HepG2 (cell line): ENCODE results near the gene DISP2. TPM values are rescaled to one million over a fixed set of nuclear protein-coding genes. Genes with fewer than 3 reads are reported as not detected.

Experiments
- ATAC-seq: fragments of 200-7000 bp; cut with Tn5 transposase; 3 replicates; pipeline ENCODE4 v1.9.1; 2020; ENCODE audit warnings: mild to moderate bottlenecking, moderate library complexity
- BruUV-seq: library from RNA; stranded (reverse); fragments of 400-500 nt; replicated peaks from 2 replicates; lab custom pipeline; 2021; lab: Mats Ljungman, UMichigan
- CTCF ChIA-PET: fragments of 300-600 bp; formaldehyde crosslinking; extraction: SDS; loops from one replicate; lab custom pipeline; 2021; ENCODE audit warnings: low total read pairs, inconsistent platforms, low intra/inter-chr PET ratio; lab: Yijun Ruan, JAX
- POLR2A ChIA-PET: fragments of 350-600 bp; sonication (Branson Sonifier 250); formaldehyde crosslinking; loops from one replicate; lab custom pipeline; 2020; ENCODE audit warnings: antibody characterized with exemption, inconsistent platforms; lab: Yijun Ruan, JAX
- DNase-seq: peaks from one replicate; pipeline ENCODE4 v3.0.0-alpha.2; 2015; ENCODE audit warnings: low spot score
- FAIRE-seq: peaks from 3 replicates; lab custom pipeline; 2011; peaks lifted over from hg19 to GRCh38; lab: Jason Lieb, UNC
- H2AFZ ChIP-seq: one replicate; pipeline ENCODE4 v1.6.1; 2011; ENCODE audit warnings: low read length, inconsistent platforms
- H3K27ac ChIP-seq: fragments of 300-600 bp; 3 replicates; pipeline ENCODE4 v1.8.0; 2011; ENCODE audit warnings: mixed run types, mild to moderate bottlenecking, mixed read lengths, low read length, inconsistent platforms; ENCODE audit not compliant: insufficient read depth; ENCODE audit errors: extremely low read length
- H3K27me3 ChIP-seq, 2 experiments: fragments of 200-600 bp in 1 of 2; 2 replicates in 1 of 2; 3 replicates in 1 of 2; pipeline versions ENCODE4 v1.6.0 to v1.8.0; 2011; ENCODE audit warnings: low read length in 2 of 2, mild to moderate bottlenecking in 2 of 2, moderate library complexity in 2 of 2, inconsistent platforms in 1 of 2; ENCODE audit not compliant: insufficient read depth in 2 of 2, control insufficient read depth in 1 of 2
- H3K36me3 ChIP-seq, 2 experiments: fragments of 200-600 bp in 1 of 2; replicated peaks in 1 of 2; 2 replicates in 1 of 2; 3 replicates in 1 of 2; pipeline versions ENCODE4 v1.5.1 to v1.8.0; 2011; ENCODE audit warnings: low read length in 2 of 2, inconsistent platforms in 1 of 2; ENCODE audit not compliant: insufficient read depth in 2 of 2, control insufficient read depth in 1 of 2
- H3K4me1 ChIP-seq: 2 replicates; pipeline ENCODE4 v1.5.1; 2012; ENCODE audit warnings: low read length, inconsistent platforms; ENCODE audit not compliant: insufficient read depth
- H3K4me2 ChIP-seq: 2 replicates; pipeline ENCODE4 v1.6.0; 2011; ENCODE audit warnings: low read depth, low read length, inconsistent platforms
- H3K4me3 ChIP-seq, 3 experiments: fragments of 200-600 bp in 1 of 3; sonication (generic), shearing (Covaris generic) in 1 of 3; replicated peaks in 1 of 3; 2 replicates each; pipeline ENCODE4 v1.5.1; 2011 to 2016; ENCODE audit warnings: low read length in 3 of 3, inconsistent platforms in 2 of 3, low read depth in 2 of 3, mild to moderate bottlenecking in 2 of 3, control low read depth in 1 of 3, mixed read lengths in 1 of 3; ENCODE audit not compliant: insufficient read depth in 1 of 3
- H3K79me2 ChIP-seq: one replicate; pipeline ENCODE4 v1.6.1; 2011; ENCODE audit warnings: low read length, inconsistent platforms; ENCODE audit not compliant: insufficient read depth
- H3K9ac ChIP-seq: 2 replicates; pipeline ENCODE4 v1.6.0; 2011; ENCODE audit warnings: mild to moderate bottlenecking, low read depth, low read length, inconsistent platforms; ENCODE audit not compliant: insufficient read depth
- H3K9me3 ChIP-seq: 2 replicates; pipeline ENCODE4 v1.5.1; 2012; ENCODE audit warnings: mild to moderate bottlenecking, low read length
- H4K20me1 ChIP-seq: 2 replicates; pipeline ENCODE4 v1.6.0; 2011; ENCODE audit warnings: inconsistent platforms, mild to moderate bottlenecking, low read length, moderate library complexity; ENCODE audit not compliant: insufficient read depth
- ATAD3A ChIP-seq: sonication (generic); formaldehyde crosslinking; IDR thresholded peaks from 2 replicates; pipeline ENCODE4 v1.4.0; 2020; ENCODE audit warnings: missing genetic modification reagents
- IKZF4 ChIP-seq: sonication (generic); formaldehyde crosslinking; IDR thresholded peaks from 2 replicates; pipeline ENCODE4 v1.5.1; 2020; ENCODE audit warnings: borderline replicate concordance, mild to moderate bottlenecking, low read depth, missing genetic modification reagents; ENCODE audit errors: not compliant biosample characterization
- JUND ChIP-seq: sonication (generic); formaldehyde crosslinking; IDR thresholded peaks from 2 replicates; pipeline ENCODE4 v1.8.0; 2022; ENCODE audit warnings: mild to moderate bottlenecking, missing genetic modification reagents
- KDM2A ChIP-seq: sonication (generic); formaldehyde crosslinking; IDR thresholded peaks from 2 replicates; pipeline ENCODE4 v1.4.0; 2020; ENCODE audit warnings: low read depth, missing genetic modification reagents, borderline replicate concordance
- LCORL ChIP-seq, 2 experiments: fragments of 450-650 bp in 1 of 2; sonication (generic) in 1 of 2; formaldehyde crosslinking in 1 of 2; IDR thresholded peaks; 2 replicates each; pipeline versions ENCODE4 v1.5.0 to v1.6.1; 2017 to 2020; ENCODE audit warnings: antibody characterized with exemption in 1 of 2, missing genetic modification reagents in 1 of 2
- RAD21 ChIP-seq: fragments of 450-650 bp; formaldehyde crosslinking; IDR thresholded peaks from 2 replicates; pipeline ENCODE4 v1.5.0; 2020; ENCODE audit warnings: mild to moderate bottlenecking
- RXRA ChIP-seq: sonication (generic); formaldehyde crosslinking; IDR thresholded peaks from 2 replicates; pipeline ENCODE4 v1.5.1; 2020; ENCODE audit warnings: missing genetic modification reagents
- RXRB ChIP-seq: IDR thresholded peaks from 2 replicates; pipeline ENCODE4 v1.6.1; 2016; ENCODE audit warnings: borderline replicate concordance, missing genetic modification reagents, missing compliant biosample characterization
- SAP130 ChIP-seq: IDR thresholded peaks from 2 replicates; pipeline ENCODE4 v1.6.1; 2016; ENCODE audit warnings: low read depth
- SIX4 ChIP-seq: sonication (generic); formaldehyde crosslinking; IDR thresholded peaks from 2 replicates; pipeline ENCODE4 v1.4.0; 2020; ENCODE audit warnings: missing genetic modification reagents
- SRF ChIP-seq: IDR thresholded peaks from 2 replicates; pipeline ENCODE4 v1.6.1; 2011; ENCODE audit warnings: mild to moderate bottlenecking, low read depth, low read length, moderate library complexity
- ZFP36 ChIP-seq: fragments of 150-350 bp; IDR thresholded peaks from 2 replicates; pipeline ENCODE4 v1.6.1; 2018; ENCODE audit warnings: borderline replicate concordance, low read length, low read depth; ENCODE audit not compliant: partially characterized antibody
- ZKSCAN5 ChIP-seq: sonication (generic); formaldehyde crosslinking; IDR thresholded peaks from 2 replicates; pipeline ENCODE4 v1.5.1; 2020; ENCODE audit warnings: mild to moderate bottlenecking, missing genetic modification reagents
- ZNF101 ChIP-seq: sonication (generic); formaldehyde crosslinking; IDR thresholded peaks from 2 replicates; pipeline ENCODE4 v1.4.0; 2020; ENCODE audit warnings: mild to moderate bottlenecking, low read depth, missing genetic modification reagents, borderline replicate concordance
- ZNF296 ChIP-seq: sonication (generic); formaldehyde crosslinking; conservative IDR thresholded peaks from 2 replicates; pipeline ENCODE4 v1.5.0; 2020; ENCODE audit warnings: mild to moderate bottlenecking, missing genetic modification reagents
- ZNF335 ChIP-seq: sonication (generic); formaldehyde crosslinking; IDR thresholded peaks from 2 replicates; pipeline ENCODE4 v1.4.0; 2020; ENCODE audit warnings: missing genetic modification reagents
- ZNF607 ChIP-seq: sonication (generic); formaldehyde crosslinking; IDR thresholded peaks from 2 replicates; pipeline ENCODE4 v1.5.1; 2020; ENCODE audit warnings: missing genetic modification reagents, mild to moderate bottlenecking, borderline replicate concordance
- ZNF660 ChIP-seq: sonication (generic); formaldehyde crosslinking; IDR thresholded peaks from 2 replicates; pipeline ENCODE4 v1.5.1; 2020; ENCODE audit warnings: mild to moderate bottlenecking, low read depth, missing genetic modification reagents, borderline replicate concordance
- WGBS: methylation state at CpG from one replicate; pipeline ENCODE4 v1.1.6; 2017; ENCODE audit warnings: low lambda C conversion rate; 5-methylcytosine and 5-hydroxymethylcytosine counted together
- in situ Hi-C: cut with HindIII; loops from 2 replicates; pipeline ENCODE4 v1.10.0; 2017; ENCODE audit warnings: low pct_unique_long_range_greater_than_20kb; ENCODE audit not compliant: extremely low pct_ligation_motif_present
- intact Hi-C: fragments of 100-400 bp; cut with micrococcal nuclease; formaldehyde crosslinking; loops from one replicate; pipeline ENCODE4 v1.10.0; 2022; ENCODE audit not compliant: unreplicated experiment
- polyA plus RNA-seq, 8 experiments: library from polyadenylated mRNA; depleted of rRNA in 3 of 8; stranded (reverse) in 7 of 8; unstranded in 1 of 8; fragments of >200 nt; fragmentation: Illumina TruSeq in 4 of 8; extraction: Trizol in 4 of 8; gene quantifications; 2 replicates each; pipeline versions ENCODE4 v1.2.1 to v1.2.3, GENCODE V29; 2011 to 2016; ENCODE audit warnings: low read depth in 4 of 8, missing spikeins in 1 of 8, mixed read lengths in 1 of 8; ENCODE audit not compliant: insufficient read depth in 1 of 8
- total RNA-seq, 5 experiments: library from RNA; depleted of rRNA; stranded (reverse); fragments of >200 nt; fragmentation: Illumina TruSeq; extraction: Trizol; gene quantifications; 2 replicates each; pipeline ENCODE4 v1.2.3, GENCODE V29; 2016; ENCODE audit warnings: low read depth in 1 of 5
- TF ChIP-seq, protein P1 (sequence below): sonication (generic); formaldehyde crosslinking; IDR thresholded peaks from 2 replicates; pipeline ENCODE4 v1.5.0; 2020; ENCODE audit warnings: mild to moderate bottlenecking, missing genetic modification reagents, moderate library complexity

Gene DISP2
- total and polyA plus RNA-seq, 2 of the 13 experiments (the other 11 are each of a cell fraction or from before 2014, with no cell fraction given): 0.09 to 0.32 TPM

DNA sequence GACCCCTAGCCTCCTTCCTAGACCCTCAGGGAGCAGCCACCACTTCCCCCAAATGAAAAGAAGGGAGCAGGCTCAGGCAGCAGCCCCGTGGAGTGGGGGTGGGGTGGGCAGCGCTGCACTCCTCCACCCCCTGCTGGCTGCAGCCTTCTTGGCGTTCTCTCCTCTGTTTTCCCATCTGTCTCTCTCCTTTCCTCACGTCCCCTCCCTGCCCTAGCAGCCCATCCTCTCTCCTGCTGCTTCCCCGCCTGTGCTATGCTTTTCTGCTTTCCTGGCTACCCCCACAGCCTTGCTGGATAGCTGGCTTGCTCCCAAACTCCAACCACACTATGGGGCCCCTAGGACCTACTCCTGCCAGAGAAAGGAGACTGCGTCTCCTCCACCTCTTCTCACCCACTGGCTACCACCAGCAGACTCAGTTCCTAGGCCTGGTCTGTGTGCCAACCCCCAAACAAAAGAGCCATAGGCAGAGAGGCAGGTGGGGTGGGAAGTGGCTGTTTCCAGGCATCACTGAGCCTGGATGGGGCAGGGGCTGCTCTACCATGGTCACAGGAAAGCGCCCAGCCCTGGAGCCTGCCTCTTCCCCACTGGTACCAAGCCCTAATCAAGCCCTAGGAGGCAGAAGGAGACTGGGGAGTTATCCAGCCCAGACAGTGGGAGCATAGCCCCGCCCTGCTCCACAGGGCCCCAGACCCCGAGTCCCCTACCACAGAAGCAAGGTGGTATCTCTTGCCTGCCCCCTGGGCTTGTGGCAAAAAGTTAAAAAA lies 3.4 kb upstream of the DISP2 start (continued):
- TF ChIP-seq RXRB (CRISPR knock-in tag): no peak
- TF ChIP-seq RAD21: 0 out of 2 replicates have a peak, but pooled peaks have one; percentile 31
- TF ChIP-seq RXRA (CRISPR knock-in tag): no peak
- TF ChIP-seq KDM2A (CRISPR knock-in tag): no peak
- TF ChIP-seq ZNF660 (CRISPR knock-in tag): no peak
- no peak for TF ChIP-seq LCORL (IDR thresholded peaks at IDR 0.05)
- no peak for TF ChIP-seq LCORL (CRISPR knock-in tag; IDR thresholded peaks at IDR 0.05)
- TF ChIP-seq SAP130 (CRISPR knock-in tag): no peak

DNA sequence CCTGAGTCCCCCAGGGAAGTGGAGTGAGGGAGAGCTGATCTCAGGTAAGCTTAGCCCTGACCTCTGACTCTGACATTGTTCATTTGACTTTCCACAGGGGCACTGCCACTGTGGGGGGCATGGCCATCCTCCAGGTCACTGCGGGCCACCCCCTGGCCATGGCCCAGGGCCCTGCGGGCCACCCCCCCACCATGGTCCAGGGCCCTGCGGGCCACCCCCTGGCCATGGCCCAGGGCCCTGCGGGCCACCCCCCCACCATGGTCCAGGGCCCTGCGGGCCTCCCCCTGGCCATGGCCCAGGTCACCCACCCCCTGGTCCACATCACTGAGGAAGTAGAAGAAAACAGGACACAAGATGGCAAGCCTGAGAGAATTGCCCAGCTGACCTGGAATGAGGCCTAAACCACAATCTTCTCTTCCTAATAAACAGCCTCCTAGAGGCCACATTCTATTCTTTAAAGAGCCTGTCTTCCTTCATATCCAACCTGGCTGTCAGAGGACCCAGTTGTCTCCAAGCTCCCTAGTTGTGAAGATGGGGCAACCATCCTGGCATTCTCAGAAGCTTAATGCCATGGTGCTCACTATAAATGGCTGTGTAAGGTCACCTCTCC lies 1.9 kb upstream of the DISP2 start:
- Histone ChIP-seq H3K36me3 (no peaks in the 10 kb centered on the region), H2AFZ (no peak overlapping the region), H3K9me3 (no peaks in the 10 kb centered on the region), H4K20me1 (no peaks in the 10 kb centered on the region), H3K4me1 (peaks cover 26% of the 10 kb centered on the region), H3K79me2 (no peaks in the 10 kb centered on the region), H3K27me3 (peaks cover 3 to 40% of the 10 kb centered on the region in 2 experiments; a peak in 4 of 5 replicates), H3K27ac (no peak overlapping the region), H3K9ac (no peak overlapping the region), H3K4me2 (no peak overlapping the region), H3K4me3 (no peak overlapping the region)
- ATAC-seq (no peak), FAIRE-seq (no peak), DNase-seq (no peak)
- WGBS: 50% methylated on average over 1 of the region's 5 CpGs
- BruUV-seq: no TSS peak
- ChIA-PET CTCF (no interaction called here), POLR2A (interaction anchor here (1.0 to 1.7 kb wide), 2 partner anchors 15 to 18 kb away, joined by 3 read pairs; partner anchors contain the start of gene CCDC9B)
- TF ChIP-seq ZKSCAN5 (CRISPR knock-in tag): no peak
- TF ChIP-seq ZNF101: no peak
- no peak for TF ChIP-seq ATAD3A (CRISPR knock-in tag)
- no peak for TF ChIP-seq SRF
- no peak for TF ChIP-seq JUND
- no peak for TF ChIP-seq SIX4 (CRISPR knock-in tag)
- no peak for TF ChIP-seq ZFP36
- no peak for TF ChIP-seq ZNF296 (CRISPR knock-in tag)
- no peak for TF ChIP-seq ZNF335
- TF ChIP-seq IKZF4 (CRISPR knock-in tag): no peak
- TF ChIP-seq, protein P1, sequence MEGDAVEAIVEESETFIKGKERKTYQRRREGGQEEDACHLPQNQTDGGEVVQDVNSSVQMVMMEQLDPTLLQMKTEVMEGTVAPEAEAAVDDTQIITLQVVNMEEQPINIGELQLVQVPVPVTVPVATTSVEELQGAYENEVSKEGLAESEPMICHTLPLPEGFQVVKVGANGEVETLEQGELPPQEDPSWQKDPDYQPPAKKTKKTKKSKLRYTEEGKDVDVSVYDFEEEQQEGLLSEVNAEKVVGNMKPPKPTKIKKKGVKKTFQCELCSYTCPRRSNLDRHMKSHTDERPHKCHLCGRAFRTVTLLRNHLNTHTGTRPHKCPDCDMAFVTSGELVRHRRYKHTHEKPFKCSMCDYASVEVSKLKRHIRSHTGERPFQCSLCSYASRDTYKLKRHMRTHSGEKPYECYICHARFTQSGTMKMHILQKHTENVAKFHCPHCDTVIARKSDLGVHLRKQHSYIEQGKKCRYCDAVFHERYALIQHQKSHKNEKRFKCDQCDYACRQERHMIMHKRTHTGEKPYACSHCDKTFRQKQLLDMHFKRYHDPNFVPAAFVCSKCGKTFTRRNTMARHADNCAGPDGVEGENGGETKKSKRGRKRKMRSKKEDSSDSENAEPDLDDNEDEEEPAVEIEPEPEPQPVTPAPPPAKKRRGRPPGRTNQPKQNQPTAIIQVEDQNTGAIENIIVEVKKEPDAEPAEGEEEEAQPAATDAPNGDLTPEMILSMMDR (CRISPR knock-in tag): no peak
- TF ChIP-seq ZNF607 (CRISPR knock-in tag): no peak
- in situ Hi-C loops (no loop called here), intact Hi-C loops (no loop called here)
